Suprapubic skin (tissue), 3 donors: ENCODE data around the gene OTUD7B.

Experiments used
- POLR2A ChIP-seq, 2 donors: fragments of 450-650 bp; IDR thresholded peaks; one replicate each; pipeline ENCODE4 v1.6.1; 2017; ENCODE audit warnings: antibody characterized with exemption in 2 of 2, mild to moderate bottlenecking in 2 of 2, moderate library complexity in 2 of 2
- TF ChIP-seq, protein P1 (sequence below), 2 donors: fragments of 200-600 bp in 1 of 2; fragments of 450-650 bp in 1 of 2; sonication (generic) in 1 of 2; IDR thresholded peaks; one replicate each; pipeline ENCODE4 v1.5.1; 2016 to 2019; ENCODE audit warnings: antibody characterized with exemption in 2 of 2, mild to moderate bottlenecking in 1 of 2, moderate library complexity in 1 of 2

DNA sequence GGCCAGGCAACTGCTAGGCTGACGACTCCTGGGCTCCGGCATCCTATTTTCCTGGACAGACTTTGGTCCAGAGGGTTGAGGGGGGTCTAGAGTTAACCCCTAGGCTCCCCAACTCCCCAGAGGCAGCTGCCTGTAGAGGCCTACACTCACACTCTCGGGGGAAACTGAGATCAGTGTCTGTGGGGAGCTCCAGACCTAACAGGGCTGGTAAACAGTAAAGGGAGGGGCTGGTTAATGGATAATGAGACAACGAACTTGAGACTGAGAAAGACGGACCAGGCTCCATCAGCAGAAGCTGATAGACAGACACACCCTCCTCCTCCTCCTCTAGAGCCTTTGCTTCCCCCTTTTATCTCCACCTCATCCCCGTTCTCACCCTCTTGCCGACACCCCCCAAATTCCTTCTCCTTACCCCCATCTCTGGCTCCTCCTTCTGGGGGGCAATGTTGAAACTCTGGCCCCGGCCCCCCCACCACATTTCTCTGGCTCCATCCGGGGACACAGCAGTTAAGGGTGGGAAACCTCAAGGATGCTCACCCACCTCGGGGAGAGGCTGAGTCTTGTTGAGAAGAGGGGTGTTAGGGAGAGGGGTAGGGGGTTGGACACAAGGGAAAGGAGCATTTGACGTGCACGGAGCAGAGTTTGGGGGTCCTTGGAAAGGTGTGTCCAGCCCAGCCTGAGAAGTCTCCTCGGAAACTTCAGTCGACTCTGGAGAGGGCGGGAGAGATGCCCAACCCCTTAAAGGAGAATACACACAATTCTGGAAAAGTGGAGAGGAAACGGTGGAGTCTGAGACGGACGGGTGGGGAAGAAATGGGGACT is 74.1 kb downstream of the OTUD7B start, which contains the start of gene MTMR11:
- TF ChIP-seq POLR2A (IDR thresholded peaks at IDR 0.05): no peak
- TF ChIP-seq, protein P1, sequence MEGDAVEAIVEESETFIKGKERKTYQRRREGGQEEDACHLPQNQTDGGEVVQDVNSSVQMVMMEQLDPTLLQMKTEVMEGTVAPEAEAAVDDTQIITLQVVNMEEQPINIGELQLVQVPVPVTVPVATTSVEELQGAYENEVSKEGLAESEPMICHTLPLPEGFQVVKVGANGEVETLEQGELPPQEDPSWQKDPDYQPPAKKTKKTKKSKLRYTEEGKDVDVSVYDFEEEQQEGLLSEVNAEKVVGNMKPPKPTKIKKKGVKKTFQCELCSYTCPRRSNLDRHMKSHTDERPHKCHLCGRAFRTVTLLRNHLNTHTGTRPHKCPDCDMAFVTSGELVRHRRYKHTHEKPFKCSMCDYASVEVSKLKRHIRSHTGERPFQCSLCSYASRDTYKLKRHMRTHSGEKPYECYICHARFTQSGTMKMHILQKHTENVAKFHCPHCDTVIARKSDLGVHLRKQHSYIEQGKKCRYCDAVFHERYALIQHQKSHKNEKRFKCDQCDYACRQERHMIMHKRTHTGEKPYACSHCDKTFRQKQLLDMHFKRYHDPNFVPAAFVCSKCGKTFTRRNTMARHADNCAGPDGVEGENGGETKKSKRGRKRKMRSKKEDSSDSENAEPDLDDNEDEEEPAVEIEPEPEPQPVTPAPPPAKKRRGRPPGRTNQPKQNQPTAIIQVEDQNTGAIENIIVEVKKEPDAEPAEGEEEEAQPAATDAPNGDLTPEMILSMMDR (IDR thresholded peaks at IDR 0.05): no peak
